Measurements from ENCODE around the gene PCSK5.

Gene PCSK5

DNA sequence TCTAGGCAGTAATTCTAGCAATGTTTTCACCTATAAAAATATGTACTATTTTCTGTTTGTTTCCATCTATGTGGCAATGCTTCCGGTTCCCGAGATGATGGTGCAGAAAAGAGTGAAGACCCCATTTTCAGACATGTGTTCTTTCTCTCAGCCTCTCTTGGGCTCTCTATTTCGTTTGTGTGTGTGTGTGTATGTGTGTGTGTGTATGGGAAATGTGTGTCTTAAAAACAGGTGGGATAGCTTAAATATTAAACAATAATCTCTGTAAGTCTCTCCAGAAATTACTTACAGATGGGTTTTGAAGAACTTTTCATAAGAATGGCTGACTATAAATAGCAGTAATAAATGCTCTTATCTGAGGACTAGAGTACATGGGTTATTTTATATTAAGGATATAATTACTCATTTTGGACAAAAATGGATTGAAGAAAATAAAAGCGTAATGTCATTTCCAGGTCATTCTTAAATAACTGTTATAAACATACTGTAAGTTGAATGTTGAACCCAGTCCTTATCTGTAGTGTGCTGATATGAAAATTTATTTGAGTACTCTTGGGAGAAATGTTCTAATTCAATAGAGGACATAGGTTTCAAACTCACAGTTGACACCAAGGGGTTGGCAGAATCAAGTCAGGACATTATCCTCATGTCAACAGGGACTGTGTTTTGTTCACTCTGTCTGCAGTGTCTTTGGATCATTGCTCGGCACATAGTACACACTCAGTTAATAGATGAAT is 31.1 kb downstream of the PCSK5 start:
- no peak for DNase-seq

DNA sequence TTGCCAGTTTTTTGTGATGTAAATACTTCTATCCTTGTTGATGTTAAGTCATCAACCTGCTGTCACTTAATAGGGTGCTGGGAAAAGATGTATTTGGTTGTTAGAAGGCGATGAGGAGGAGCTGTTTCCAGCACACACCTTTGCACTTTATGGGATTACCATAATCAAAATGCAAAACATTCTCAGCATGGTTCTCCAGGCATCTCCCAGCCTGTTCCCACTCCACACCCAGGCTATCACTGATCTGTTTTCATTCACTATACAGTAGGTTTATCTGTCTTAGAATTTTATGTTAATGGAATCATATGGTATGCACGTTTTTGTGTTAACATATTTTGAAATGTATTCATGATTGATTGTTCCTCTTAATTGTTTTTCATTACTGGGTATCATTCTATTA is 35.9 kb downstream of the PCSK5 start:
- DNase-seq, result no peak

DNA sequence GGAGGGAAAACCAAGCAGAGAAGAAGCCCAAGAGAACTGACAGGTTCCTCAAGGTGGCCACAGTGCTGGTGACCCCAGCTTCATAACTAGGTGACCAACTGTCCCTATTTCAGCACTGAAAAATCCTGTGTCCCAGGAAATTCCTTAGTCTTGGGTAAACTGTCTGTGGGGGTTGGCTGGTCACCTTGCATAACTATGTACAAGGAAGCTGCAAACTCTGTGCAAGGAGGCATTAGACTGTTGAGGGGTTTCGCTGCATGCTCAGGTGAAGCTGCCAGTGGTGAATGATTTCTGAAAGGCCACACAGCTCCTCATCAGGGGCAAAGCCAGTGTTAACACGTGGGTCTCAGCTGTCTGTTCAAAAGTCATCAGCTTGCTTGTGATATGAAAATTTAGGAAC is 36.9 kb downstream of the PCSK5 start:
- no peak for DNase-seq

DNA sequence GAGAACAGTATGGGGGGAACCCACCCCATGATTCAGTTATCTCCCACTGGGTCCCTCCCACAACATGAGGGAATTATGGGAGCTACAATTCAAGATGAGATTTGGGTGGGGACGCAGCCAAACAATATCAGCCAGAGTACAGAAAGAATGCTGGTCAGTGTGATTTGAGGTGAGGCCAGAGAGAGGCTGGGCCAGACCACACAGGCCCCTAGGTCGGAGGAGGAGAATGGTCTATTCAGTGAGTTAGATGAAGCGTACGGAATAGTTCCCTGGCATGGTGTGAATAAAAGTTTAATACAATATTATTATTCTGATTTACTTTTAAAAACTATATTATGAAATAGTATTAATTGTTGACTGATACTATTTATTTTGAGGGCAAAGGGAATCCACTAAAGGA is 39.7 kb downstream of the PCSK5 start:
- no peak for DNase-seq

- DNase-seq, result no peak
Observed at GRCh38 chr9:75930730-75931321, 40.4 kb downstream of the PCSK5 start.

- no peak for DNase-seq
Observed at GRCh38 chr9:75933982-75934381, 43.5 kb downstream of the PCSK5 start.

GRCh38 chr9:75935591-75935990 is 45.1 kb downstream of the PCSK5 start:
- no peak for DNase-seq

DNA sequence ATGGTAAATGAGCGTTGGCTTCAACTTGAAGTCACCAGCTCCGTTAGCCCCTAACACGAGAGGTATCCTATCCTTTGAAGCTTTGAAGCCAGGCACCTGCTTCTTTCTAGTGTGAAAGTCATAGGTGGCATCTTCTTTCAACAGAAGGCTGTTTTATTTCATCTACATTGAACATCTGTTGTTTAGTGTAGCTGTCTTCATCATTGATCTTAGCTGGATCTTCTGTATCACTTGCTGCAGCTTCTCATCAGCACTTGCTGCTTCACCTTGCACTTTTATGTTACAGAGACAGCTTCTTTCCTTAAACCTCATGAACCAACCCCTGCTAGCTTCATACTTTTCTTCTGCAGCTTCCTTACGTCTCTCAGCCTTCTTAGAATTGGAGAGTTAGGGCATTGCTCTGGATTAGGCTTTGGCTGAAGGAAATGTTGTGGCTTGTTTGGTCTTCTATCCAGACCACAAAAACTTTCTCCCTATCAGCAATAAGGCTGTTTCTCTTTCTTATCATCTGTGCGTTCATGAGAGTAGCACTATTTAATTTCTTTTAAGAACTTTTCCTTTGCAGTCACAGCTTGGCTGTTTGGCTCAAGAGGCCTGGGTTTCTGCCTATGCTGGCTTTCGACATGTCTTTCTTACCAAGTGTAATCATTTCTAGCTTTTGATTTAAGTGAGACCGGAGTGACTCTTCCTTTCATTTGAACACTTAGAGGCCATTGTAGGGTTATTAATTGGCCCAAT is 47.2 kb downstream of the PCSK5 start:
- DNase-seq, result no peak

- no peak for DNase-seq
Observed at GRCh38 chr9:75938946-75939345, 48.5 kb downstream of the PCSK5 start.

DNA sequence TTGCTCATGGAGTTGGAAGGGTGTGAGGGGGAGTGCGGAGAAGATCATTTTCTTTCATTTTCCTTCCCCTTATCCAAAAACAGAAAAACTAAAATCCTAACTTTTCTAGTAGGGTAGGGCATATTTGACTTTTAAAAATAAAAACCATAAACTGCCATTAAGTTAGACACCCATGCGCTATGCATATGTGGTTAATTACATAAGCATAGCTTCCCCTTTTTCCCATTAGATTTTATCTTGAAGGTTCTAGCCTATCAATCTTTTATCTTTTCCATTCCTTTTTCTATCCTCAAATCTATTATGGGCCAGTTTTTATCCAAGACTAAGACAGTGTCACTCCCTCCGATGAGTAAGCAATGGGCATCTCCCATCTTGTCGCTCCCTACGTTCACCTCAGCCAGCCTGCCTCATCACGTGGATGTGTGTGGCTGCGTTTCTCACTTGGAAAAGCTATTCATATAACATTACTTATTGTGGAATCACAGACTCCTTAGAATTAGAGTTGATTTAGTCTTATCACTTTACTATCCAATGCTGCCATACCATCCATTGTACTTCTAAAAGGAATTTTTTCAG is 49.2 kb downstream of the PCSK5 start:
- DNase-seq, result no peak

GRCh38 chr9:75941066-75941465 is 50.6 kb downstream of the PCSK5 start:
- DNase-seq, result no peak

GRCh38 chr9:75941577-75942311 is 51.3 kb downstream of the PCSK5 start:
- no peak for DNase-seq

- DNase-seq, result no peak
Observed at GRCh38 chr9:75946766-75947165, 56.3 kb downstream of the PCSK5 start.

DNA sequence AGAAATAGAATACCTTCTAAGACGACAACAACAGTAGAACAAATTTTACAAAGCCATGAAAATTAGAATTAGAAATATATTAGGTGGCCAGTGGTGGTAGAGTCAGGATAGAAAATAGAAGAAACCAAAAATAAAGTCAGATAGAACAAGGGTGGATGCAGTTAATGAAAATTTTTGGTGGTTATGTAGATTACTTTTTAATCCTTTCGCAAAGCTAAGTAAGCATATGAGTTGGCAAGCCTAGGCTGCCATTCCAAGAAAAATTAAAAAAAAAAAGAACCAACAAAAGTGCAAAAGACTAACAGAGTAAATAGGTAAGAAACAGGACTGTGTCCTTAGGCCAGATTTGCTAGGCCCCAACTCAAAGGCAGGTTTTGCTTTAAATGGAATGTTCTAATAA is 56.8 kb downstream of the PCSK5 start:
- DNase-seq, result no peak

DNA sequence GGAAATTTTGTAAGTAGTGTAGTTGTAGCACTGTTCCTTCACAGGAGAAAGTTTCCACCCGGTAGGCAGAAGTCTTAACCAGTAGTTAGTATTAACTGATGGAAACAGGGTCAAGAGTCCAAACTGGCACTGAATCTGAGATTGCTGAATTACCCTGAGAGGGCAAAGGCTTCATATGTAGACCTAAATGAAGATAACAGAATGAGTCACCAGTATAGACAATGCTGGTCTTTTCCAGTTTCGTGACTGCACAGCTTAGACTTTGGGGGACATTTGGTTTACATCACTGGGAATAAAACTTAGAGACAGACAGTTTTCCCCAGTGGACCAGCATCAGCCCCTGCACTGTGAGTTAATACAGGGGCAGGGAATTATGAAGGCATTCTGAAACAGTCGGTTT is 60.5 kb downstream of the PCSK5 start:
- no peak for DNase-seq

DNA sequence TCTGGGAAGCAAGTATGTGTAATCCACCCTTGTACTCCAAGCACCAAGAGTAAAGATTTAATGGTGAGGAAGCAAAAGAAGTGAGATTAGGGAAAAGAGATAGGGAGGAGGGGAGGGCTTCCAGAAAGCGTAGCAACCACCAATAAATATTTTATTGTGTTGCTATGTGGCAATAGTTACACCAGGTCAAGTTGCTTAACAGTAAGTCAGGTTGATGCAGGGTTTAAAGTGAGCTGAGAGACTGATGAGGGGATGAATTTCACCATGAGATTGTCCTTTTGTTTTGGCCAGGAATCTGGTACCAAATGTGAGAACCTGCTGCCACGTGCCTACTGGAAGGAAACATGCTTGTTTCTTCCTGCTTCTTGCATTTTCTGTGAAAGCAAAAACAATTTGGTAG is 62.7 kb downstream of the PCSK5 start:
- DNase-seq, result no peak

DNA sequence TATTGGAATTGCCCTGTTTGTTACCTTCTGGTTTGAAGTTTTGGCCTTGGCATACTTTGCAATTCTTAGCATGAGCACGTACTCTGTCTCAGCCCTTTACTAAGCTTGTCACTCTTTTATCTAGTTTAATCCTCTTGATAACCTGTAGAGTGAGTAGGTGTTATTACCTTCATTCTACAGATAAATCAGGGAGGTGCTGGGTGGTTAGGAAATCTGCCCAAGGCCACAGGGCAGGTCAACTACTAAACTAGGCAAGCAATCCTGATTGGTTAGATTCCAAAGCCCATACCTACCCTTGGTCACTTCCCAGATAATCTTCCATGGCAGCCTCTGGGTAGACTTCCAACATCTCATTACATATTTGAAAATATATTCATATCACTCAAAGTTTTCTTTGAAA is 65.7 kb downstream of the PCSK5 start:
- no peak for DNase-seq

DNA sequence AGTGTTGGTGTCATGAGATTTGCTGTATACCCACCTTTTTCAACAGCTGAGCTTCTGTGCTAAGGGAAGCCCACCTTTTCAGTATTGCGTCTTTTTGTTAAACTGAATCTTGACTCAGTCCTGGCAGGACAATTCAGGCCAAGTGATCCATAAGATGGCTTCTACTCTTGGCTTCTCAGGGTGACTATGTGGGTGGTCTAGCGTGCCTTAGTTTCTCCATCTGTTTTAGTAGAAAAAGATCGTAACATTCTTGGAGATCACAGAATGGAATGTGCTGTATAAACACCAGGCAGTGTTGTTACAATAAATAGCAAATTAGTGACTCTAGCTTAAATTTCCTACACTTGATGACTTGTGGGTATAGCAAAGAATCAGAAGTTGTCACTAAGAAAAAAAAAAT is 66.6 kb downstream of the PCSK5 start:
- no peak for DNase-seq

DNA sequence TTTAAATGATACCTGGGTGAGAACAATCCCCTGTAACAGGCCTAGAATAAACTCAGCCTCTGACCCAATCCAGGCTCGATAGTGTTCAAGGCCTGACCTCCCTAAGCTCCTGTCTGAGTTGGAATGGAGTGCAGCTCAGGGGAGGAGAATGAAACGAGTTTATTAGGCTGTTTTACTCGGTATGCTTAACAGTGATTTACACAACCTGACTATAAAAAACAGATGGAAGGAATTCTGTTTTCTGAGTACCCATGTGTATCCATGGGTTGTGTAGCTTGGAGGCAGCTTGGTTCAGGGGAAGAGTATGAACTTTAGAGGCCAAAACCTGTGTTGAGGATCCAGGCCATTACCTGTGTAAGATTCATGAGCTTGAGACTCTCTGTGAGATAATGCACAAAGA is 67.8 kb downstream of the PCSK5 start:
- DNase-seq, result no peak

- DNase-seq, result no peak
Observed at GRCh38 chr9:75960551-75960950, 70.1 kb downstream of the PCSK5 start.

DNA sequence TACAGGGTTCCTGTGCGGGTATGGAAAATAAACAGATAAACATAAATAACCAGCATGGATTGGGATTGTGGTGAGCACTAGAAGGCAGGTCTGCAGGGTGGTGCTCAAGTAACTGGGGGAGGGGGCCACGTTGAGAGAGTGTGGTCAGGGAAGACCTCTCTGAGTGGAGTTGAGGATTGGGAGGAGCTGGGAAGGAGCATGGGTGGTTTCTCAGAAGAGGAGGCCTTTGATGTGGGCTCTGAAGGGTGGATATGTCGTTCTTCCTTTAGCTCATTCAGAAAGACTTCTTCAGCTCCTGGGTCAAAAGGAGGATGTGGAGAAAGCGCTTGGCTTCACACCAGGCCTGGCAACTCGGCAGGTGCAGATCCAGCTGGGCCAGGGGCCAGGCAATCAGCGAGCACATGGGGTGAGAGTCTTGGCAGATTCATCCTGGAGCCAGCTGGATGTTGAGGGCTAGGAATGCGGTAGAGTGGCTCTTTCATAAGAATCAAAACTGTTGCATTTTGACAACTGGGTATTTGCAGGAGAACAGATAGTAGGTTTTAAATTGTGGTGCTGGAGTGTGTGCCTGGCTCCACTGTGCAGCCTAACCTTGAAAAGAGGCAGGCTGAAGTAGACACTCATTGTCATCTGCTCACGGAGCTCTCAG is 71.7 kb downstream of the PCSK5 start:
- no peak for DNase-seq

GRCh38 chr9:75962662-75963036 is 72.2 kb downstream of the PCSK5 start:
- no peak for DNase-seq

All from right kidney (tissue), 1 donor.